CD4-positive, alpha-beta T cell treated with Interleukin-6 for 4 hours (primary cell): ENCODE measurements around the gene ARPIN.
"Not testable (repeated sequence)": the region's sequence is repeated elsewhere in the genome, so short reads cannot be mapped to it uniquely, and the experiment has no call there.

Experiments
- DNase-seq: peaks from one replicate; pipeline ENCODE4 v3.0.0-alpha.2; 2020; ENCODE audit warnings: mixed read lengths

Gene ARPIN

GRCh38 chr15:89875741-89876140 lies 37.0 kb downstream of the ARPIN start:
- DNase-seq = no peak

GRCh38 chr15:89874926-89875564 lies 37.7 kb downstream of the ARPIN start:
- DNase-seq = peak; percentile 87

DNA sequence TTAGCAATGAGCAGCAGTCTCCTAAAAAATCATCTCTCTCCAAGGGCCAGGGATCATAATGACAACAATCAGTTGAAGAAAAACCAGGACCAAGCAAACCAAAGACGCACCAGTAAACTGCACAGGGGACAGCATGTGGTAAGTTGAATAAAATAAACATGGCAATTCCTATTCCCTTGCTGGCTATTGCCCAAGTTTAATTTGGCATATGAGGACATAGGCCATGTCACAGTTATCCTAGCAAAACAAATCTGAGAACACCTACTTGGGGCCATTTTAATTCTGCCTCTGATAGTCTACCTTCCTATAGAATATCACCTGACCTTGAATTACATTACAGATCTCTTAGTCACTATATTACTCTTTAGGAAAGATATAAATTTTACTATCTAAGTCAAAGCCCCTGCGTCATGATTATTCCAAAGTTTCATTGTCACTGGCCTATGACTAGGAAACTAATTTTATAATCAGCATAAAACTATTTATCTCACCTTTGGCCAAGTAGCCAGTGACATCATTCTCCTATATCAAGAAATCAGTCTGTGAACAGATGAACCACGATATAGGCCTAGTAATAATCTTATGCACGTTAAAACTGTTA lies 42.0 kb downstream of the ARPIN start:
- DNase-seq = no peak

GRCh38 chr15:89870006-89870405 lies 42.7 kb downstream of the ARPIN start:
- DNase-seq = no peak

DNA sequence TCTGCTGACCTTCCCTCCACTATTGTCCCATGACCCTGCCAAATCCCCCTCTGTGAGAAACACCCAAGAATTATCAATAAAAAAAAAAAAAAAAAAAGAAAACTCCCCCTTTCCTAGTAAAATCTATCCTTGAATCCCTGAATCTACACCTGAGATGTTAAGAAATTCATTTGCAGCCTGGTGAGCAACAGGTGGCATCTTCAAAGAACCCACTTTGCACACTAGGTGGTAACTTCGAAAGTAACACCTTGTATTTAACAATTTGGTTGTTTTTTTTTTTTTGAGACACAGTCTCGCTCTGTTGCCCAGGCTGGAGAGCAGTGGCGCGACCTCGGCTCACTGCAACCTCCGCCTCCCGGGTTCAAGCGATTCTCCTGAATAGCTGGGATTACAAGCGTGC lies 43.3 kb downstream of the ARPIN start:
- DNase-seq = not testable (repeated sequence)

- no peak for DNase-seq
These were observed 47.6 kb downstream of the ARPIN start for GRCh38 chr15:89864958-89865739.

GRCh38 chr15:89863918-89864317 lies 48.8 kb downstream of the ARPIN start:
- no peak for DNase-seq

- no peak for DNase-seq
These were observed 51.9 kb downstream of the ARPIN start for GRCh38 chr15:89860891-89861290.

GRCh38 chr15:89860431-89860830 lies 52.3 kb downstream of the ARPIN start:
- DNase-seq = no peak

- DNase-seq = no peak
These were observed 53.9 kb downstream of the ARPIN start for GRCh38 chr15:89858661-89859458.

- DNase-seq = no peak
These were observed 55.1 kb downstream of the ARPIN start for GRCh38 chr15:89857673-89858072.

GRCh38 chr15:89855948-89856347 lies 56.8 kb downstream of the ARPIN start:
- DNase-seq = no peak

- DNase-seq = not testable (repeated sequence)
These were observed 57.9 kb downstream of the ARPIN start for GRCh38 chr15:89854863-89855262.

DNA sequence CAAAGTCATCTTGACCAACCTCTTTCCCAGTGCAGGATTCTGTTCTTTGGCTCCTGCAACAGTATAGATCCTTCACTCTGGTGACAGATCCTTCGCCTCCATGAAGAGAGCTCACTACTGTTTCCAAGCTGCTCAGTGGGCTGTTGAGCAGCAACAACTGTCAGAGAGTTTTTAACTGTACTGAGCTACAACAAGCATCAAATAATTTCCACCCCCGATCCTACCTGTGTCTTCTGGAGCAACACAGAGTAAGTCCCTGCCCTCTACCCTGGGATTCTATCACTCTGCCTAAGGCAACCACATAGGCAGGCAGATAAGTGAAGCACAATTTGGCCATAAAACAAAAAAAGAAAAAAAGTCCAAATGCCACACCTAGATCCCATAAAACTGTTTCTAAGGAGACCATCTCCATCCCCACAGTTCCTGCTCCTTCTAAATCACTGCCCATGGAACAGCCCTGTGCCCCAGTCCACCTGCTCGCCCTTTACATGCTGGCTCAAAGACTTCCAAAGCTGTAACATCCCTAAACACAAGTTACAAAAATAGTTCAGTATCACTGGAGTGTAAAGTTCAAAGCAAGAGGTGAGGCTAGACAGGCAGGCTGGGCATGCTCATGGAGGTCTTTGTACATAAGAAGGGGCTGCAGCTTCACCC lies 60.3 kb downstream of the ARPIN start:
- DNase-seq = no peak

GRCh38 chr15:89851673-89852341 lies 60.9 kb downstream of the ARPIN start:
- DNase-seq = no peak

DNA sequence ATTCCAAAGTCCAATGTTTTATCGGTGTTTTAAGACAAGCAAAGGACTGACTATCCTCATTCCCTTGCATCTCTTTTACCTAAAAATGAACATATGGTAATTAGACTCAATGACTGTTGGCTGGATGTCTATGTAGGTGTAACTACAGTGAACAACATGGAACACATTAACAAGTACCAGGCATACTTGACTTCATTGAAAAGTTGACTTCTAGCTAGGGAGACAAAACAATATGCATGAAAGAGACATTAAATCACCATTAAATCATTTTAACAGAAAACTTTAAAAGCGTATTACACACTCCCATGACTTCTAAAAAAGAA lies 63.8 kb downstream of the ARPIN start:
- DNase-seq = no peak

- no peak for DNase-seq
These were observed 65.7 kb downstream of the ARPIN start for GRCh38 chr15:89847101-89847500.

DNA sequence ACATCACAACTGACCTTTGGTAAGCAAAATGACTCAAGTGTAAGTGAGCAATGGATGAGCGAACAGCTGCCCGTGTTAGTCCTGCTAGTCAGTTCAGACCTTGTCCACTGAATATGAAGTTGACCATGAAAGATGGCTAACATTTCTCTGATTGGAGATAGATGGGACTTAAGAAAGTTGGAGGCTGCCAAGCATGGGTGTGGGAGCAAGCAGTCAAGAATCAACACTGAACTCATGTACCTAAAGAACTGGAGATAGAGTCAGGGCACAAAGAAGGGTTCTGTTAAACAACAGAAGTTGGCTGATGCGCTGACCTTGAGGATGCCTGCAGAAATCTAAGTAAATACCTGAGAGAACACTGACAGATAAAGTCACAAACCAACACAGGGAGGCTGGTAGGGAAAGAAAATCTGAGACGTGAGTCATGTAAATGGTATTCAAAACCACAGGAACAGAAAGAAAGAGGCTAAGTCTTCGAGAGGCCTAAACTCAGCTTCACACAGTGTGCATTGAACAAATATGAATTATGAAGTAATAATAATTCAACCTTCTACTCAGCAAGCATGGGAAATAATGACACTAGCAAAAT lies 67.4 kb downstream of the ARPIN start:
- DNase-seq = no peak
